GM21717 (cell line): ENCODE measurements around the gene C9orf40.

ENCODE experiments used
- ATAC-seq: cut with Tn5 transposase; IDR thresholded peaks from one replicate; pipeline ENCODE4 v1.9.1; 2021; ENCODE audit warnings: mild to moderate bottlenecking, moderate library complexity; ENCODE audit not compliant: unreplicated experiment

C9orf40 gene

DNA sequence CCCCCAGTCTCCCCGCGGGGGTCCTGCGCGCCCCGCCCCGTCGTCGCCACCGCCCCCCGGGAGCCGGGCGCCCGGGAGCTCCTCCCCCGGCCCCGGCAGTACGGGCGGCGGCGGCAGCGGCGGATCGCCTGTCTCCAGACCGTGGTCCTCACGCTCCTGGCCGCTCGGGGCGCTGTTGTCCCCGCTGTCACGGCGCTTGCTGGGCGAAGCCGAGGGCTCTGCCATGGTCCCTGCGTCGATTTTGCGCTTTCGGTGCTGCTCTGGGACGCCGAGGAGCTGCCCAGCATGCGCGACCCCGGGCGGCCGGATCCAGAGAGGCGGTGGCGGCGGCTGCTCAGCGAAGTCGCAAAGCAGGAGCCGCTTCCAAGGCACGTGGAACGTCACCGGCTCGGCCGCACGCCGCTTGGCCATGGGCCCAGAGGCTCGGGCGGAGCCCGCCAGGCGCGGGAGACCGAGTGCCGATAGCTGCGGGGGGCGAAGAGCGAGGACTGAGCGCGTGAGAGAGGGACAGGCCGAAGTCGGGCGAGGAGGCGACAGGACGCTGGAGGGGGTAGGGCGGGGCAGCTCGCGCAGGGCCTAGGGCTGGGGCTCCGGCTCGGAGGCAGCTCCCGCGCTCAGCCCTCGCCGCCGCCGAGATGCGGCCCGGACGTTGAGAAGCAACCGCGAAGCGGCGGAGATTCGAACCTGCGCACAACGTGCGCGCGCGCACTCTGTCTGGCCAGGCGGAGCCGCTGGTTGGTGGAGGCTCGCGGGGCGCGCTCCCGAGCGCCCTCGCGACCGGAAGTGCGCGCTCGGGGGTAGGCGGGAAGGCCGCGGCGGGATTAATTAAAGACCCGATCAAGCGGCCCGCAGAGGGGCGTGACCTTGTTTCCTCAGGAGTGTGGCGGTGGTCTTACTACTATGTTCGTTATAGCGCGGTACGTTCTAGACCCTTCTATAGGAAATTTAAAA is at the start of gene C9orf40:
Gene C9orf40, minus strand, starts transcription at position 712 of the 951 bp plus-strand sequence. Its CDS starts 301 bp downstream, at position 411.
- peak; percentile 95 for ATAC-seq

GRCh38 chr9:75001719-75002421 is 49.2 kb upstream of the C9orf40 start:
- peak; percentile 79 for ATAC-seq

- ATAC-seq = peak; percentile 91
Observed at GRCh38 chr9:75000835-75001234, 48.1 kb upstream of the C9orf40 start.

DNA sequence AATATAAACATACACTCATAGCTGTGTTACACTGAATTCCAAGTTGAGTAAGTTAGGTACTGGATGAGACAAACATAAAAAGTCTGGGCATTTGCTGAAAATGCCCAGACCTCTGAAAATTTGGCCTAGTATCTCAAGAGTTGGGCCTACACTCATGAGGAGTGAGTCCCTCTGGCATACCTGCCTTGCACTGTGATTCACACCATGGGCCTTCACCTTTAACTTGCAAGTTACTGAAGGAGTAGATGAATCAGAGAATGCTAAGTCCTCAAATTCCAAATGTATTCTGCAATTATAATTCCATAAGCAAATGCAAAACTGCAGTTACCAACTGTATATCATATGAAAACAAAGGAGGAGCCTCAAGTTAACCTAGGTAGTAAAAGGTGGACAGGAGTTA is 32.3 kb upstream of the C9orf40 start:
- no peak for ATAC-seq

DNA sequence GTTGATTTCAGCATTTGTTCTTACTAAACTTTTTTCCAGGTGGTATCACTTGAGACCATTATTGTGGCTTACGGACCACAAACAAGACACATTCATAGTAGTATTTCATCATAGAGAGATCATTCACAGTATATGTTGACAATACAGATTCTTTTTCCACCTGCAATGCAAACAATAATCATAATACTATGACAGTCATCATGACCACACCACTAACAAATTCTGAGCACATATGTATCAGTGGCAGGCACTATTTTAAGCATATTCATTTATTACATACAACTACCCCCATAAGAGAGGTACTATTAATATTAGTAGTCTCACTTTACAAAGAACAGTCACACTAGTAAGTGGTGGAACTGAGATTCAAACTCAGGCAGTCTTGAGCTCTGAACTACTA is 31.0 kb upstream of the C9orf40 start:
- no peak for ATAC-seq

- no peak for ATAC-seq
Observed at GRCh38 chr9:74979844-74980243, 27.1 kb upstream of the C9orf40 start.

DNA sequence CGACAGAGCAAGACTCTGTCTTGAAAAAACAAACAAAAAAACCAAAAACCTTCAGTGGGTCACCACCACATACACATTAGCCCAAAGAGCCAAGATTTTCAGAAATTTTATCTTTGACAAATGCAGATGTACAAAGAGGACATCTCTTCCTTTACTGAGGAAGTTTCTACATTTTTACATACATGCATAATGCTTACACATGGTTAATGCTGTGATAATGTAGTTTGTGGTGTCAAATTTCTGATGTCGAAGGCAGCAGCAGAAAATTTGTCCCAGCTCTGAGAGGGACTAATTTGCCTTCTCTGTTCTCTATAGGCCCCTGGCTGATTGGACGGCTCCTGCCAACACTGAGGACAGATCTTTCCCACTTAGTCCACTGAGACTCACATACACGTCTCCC is 24.6 kb upstream of the C9orf40 start:
- ATAC-seq = no peak

DNA sequence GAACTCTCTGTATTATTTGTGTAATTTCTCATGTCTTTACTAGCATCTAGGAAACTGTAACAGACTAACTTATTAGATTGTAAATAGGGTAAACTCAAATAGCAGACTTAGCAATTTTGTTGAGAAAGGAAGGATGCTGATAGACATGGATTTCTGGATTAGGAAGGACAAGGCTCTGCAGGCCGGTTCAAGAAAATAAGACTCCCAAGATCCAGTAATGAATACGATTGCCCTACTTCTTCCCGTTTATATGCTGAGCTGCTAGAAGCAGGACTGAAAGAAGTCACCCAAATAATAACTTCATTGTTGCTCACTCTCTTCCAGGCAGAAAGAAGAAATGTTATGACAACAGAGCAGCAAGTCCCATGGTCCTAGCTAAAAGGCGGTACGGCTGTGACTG is 22.8 kb upstream of the C9orf40 start:
- no peak for ATAC-seq

DNA sequence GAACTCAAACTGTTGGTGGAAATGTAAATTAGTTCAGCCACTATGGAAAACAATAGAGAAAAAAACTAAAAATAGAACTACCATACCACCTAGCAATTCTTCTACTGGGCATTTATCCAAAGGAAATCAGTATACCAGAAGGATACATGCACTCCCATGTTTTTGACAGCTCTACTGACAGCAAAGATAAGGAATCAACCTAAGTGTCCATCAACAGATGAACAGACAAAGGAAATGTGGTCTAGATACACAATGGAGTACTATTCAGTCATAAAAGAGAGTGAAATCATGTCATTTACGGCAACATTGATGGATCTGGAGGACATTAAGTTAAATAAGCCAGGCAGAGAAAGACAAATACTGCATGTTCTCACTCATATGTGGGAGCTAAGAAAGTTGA is 21.8 kb upstream of the C9orf40 start:
- ATAC-seq = no peak

DNA sequence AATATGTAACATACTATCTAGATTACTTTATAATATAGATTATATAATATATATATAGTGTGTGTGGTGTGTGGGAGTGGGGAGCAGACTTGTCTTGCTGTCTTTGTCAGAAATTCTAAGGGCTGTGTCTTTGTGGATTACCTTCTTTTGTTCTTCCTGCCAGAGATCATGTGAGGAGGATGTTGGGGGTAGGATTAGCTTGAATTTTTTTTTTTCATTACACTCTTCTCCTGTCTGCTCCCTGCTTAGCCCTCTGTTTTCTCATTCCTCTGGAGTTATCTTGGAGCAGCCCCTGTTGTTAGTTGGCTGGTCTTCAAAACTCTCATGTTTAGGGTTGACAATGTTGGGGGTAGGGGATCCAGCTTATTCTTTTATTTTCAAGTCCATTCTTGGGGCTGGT is 21.0 kb upstream of the C9orf40 start:
- no peak for ATAC-seq

DNA sequence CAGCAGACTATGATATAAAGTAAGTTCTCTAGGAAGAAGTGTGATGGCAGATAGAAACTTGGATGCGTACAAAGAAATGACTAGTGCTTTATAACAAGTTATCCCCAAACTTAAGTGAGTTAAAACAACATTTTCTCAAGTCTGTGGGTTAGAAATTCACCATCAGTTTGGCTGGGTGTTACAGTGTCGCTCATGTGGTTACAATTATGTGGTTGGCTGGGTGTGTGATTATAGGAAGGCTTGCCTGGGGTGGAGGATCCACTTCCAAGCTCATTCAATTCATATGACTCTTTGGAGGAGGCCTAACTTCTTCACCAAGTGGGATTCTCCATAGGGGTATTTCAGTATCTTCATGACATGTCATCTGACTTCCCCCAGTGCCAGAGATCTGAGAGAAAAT is 10.3 kb upstream of the C9orf40 start:
- no peak for ATAC-seq

GRCh38 chr9:74961496-74961895 is 8.8 kb upstream of the C9orf40 start:
- ATAC-seq = no peak

- ATAC-seq = no peak
Observed at GRCh38 chr9:74960561-74960960, 7.8 kb upstream of the C9orf40 start.

DNA sequence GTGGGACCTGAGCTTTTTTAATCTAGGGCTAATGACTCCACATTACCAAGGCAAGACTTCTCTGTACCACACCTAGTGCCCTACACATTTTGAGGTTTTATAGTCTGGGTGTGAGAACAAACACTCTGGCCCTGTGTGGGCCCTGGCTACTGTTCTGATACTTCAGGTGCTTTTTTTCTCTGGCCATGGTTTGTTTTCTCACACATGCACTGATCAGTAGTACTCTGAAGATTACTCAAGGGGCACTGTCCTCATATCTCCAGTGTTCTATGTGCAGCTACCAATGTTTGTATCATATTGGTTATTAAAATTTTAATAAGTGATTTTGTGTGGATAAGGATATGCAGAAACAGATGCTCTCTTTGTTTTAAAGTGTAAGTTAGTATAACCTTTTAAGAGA is 5.9 kb upstream of the C9orf40 start:
- ATAC-seq = no peak

- ATAC-seq = peak; percentile 1
Observed at GRCh38 chr9:74953235-74953751, 581 bp upstream of the C9orf40 start.

GRCh38 chr9:74951725-74952151 is 974 bp downstream of the C9orf40 start:
- ATAC-seq = peak; percentile 53

DNA sequence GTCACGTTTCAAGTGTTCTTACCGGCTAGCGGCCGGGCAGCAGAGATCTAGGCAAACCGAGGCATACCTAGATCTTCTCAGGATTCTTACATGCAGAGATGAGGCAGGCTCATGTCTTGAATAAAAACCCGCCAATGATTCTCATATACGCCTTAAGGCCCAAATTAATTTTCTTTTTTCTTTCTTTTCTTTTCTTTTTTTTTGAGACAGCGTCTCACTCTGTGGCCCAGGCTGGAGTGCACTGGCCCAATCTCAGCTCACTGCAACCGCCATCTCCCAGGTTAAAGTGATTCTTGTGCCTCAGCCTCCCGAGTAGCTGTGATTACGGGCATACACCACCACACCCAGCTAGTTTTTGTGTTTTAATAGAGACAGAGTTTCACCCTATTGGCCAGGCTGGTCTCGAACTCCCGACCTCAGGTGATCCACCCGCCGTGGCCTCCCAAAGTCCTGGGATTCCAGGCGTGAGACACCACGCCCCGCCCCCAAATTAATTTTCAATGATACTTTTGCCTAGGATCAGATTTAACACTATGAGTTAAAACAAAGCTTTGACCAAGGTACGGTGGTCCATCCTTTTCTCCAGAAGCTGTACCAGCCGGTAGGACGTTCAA is 1.5 kb downstream of the C9orf40 start:
- no peak for ATAC-seq

DNA sequence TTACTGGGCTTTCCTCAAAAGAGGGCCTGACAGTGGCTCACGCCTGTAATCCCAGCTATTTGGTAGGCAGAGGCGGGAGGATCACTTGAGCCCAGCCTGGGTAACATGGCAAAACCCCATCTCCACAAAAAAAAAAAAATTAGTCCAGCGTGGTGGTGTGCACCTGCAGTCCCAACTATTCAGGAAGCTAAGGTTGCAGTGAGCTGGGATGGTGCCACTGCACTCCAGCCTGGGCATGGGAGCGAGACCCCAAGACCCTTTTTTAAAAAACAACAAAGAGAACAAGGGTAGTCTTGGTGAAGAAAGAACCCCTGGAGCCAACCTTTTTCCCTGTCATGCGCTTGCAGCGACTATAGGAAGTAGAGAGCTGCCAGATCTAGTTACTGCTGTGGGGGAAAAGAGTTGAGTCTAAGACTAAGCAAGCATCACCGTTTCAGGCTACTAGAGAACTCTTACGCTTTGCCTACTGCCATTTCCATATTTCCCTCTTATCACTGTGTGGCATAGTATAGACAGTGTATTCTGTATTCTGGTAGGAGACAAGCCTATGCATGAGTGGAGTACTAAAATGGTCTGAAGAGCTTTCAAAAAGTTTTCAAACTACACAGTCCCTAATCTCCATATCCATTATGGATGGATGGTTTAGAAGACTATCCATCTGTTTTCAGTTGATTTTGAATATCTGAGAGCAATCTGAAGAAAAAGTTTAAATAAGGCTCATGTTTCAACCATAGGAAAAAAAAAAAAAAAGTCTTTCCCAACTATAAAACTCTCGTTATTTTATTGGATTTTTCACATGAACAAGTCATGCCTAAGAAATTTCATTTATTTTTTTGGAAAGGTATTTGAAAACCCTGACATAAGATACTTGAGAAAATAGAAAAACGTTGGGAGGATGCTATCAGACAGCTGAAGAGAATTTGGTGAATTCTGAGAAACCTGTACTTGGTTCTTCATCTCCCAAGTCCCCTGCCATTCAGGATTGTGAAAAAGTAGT is 2.6 kb downstream of the C9orf40 start:
- ATAC-seq = no peak

DNA sequence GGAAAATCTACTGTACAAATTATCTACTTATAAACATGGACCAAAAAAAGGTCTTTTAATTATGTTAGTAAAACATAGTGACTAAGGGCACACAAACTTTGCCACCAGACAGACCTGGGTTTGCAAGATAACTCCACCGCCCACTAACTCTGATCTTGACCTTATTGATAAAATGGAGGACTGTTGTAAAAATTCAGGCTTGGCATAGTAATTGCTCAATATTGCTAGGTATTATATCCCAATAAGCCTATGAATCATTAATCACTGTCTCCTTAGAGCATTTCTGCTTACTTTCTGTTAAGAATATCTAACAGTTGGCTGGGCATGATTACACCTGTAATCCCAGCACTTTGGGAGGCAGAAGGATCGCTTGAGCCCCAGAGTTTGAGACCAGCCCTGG is 3.8 kb downstream of the C9orf40 start:
- no peak for ATAC-seq

DNA sequence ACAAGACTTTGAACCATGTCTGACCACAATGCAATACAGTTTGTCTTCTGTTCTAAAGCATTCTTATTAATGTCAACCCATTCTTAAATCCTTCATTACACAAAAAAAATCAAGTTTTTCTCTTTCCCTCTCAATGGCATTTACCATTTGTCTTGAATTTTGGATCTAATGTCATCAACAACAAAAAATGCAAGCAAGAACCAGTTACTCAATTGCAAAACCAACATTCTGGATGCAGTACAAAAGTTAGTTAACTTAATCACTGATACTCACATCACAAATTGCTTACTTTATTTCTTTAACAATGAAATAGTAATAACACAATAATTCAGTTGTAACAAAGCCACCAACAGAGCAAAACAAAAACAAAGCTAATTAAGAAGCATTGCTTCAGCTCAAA is 6.0 kb downstream of the C9orf40 start:
- ATAC-seq = no peak
